OCI-LY3 (cell line): ENCODE results near the gene BRAT1.

Experiments used
- CTCF ChIP-seq: fragments of 200-600, 300-600 bp; sonication (generic); IDR thresholded peaks from 2 replicates; pipeline ENCODE4 v1.5.1; 2014; ENCODE audit warnings: antibody characterized with exemption, low read length, low read depth
- EZH2phosphoT487 ChIP-seq: fragments of 200-600 bp; shearing (Covaris generic); IDR thresholded peaks from 2 replicates; pipeline ENCODE4 v1.6.1; 2018; ENCODE audit warnings: antibody characterized with exemption, mixed run types, low read depth

- TF ChIP-seq EZH2phosphoT487 (no peak), CTCF (no peak)
Measured at GRCh38 chr7:2539031-2539911, 16.1 kb downstream of the BRAT1 start.
